ENCODE data around the gene MAN2A2. TPM values are rescaled to one million over a fixed set of nuclear protein-coding genes. Genes with fewer than 3 reads are reported as not detected.

The MAN2A2 gene
- total and polyA plus RNA-seq, 9 of the 15 experiments (the other 6 are each of a cell fraction or from before 2014, with no cell fraction given), result 7.3 to 151 (median 43.4) TPM

DNA sequence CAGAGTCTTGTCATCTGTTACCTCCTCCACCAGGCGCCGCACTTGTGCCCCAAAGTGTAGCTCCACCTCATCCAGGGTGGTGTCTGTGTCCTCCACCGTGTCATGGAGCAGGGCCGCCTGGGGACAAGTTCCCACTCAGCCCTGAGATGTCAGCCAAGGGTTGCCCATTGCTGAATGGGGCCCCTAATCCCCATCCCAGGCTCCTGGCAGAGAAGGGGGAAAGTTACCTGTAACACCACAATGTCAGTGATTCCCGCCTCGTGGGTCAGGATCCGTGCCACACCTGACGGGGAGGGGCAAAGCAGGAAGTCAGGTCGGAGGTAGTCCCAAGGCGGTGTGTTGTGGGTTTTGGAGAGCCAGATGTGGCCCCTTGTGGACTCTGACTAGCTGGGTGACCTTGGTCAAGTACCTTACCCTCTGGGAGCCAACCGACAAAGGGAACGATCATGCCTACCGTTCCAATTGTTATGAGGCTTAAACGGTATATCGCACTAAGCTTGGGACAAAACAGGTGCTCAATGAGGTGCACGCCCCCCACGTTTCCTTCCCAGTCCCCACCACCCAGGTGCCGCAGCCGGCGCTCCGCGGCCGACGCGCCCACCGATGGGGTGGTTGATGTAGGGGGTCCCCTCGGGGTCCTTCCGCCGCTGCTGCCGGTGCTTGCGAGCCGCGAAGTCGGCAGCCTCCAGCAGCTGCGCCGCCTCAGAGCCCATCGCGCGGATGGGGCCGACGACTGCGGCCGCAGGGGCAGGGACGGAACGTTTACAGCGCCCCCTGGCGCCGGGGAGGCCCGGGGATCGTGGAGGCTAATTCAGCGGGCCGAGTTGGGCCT lies 28.9 kb downstream of the MAN2A2 start, which contains the start of gene HDDC3 (continued):
- TF ChIP-seq HEY1 (CRISPR knock-in tag; IDR thresholded peaks at IDR 0.05; ENCODE audit: borderline replicate concordance) (no peak), NFXL1 (CRISPR knock-in tag; IDR thresholded peaks at IDR 0.05) (0 out of 2 replicates have a peak, but pooled peaks have one; percentile 41), MITF (IDR thresholded peaks at IDR 0.05) (no peak), RBM14 (IDR thresholded peaks at IDR 0.05; ENCODE audit: borderline replicate concordance, insufficient read depth, low read depth, low read length) (0 out of 2 replicates have a peak, but pooled peaks have one; percentile 38), ZNF444 (CRISPR knock-in tag; IDR thresholded peaks at IDR 0.05) (no peak), ZBTB8A (IDR thresholded peaks at IDR 0.05; ENCODE audit: partially characterized antibody) (no peak), CTCFL (IDR thresholded peaks at IDR 0.05; ENCODE audit: borderline replicate concordance, insufficient read depth, low read depth, low read length, poor library complexity, severe bottlenecking) (peak; percentile 96), SMARCE1 (IDR thresholded peaks at IDR 0.05) (no peak), ZNF133 (CRISPR knock-in tag; IDR thresholded peaks at IDR 0.05) (0 out of 2 replicates have a peak, but pooled peaks have one; percentile 23), YBX1 (IDR thresholded peaks at IDR 0.05) (no peak), ZNF644 (tag; IDR thresholded peaks at IDR 0.05; ENCODE audit: low read depth) (no peak), E2F5 (CRISPR knock-in tag; IDR thresholded peaks at IDR 0.05) (no peak), ZNF23 (CRISPR knock-in tag; IDR thresholded peaks at IDR 0.05) (0 out of 2 replicates have a peak, but pooled peaks have one; percentile 26), HMG20A (CRISPR knock-in tag; conservative IDR thresholded peaks at IDR 0.05) (no peak), ZNF324 (CRISPR knock-in tag; IDR thresholded peaks at IDR 0.05) (0 out of 2 replicates have a peak, but pooled peaks have one; percentile 43), EWSR1 (IDR thresholded peaks at IDR 0.05; ENCODE audit: borderline replicate concordance, low read depth, partially characterized antibody) (no peak), WHSC1 (IDR thresholded peaks at IDR 0.05; ENCODE audit: low read length) (no peak), CTCF (IDR thresholded peaks at IDR 0.05 in 2 of 3, conservative IDR thresholded peaks at IDR 0.05 in 1 of 3; ENCODE audit: insufficient read depth in 2 of 3, low read depth in 1 of 3, low read length in 3 of 3) (peak; percentile 92 to 98 (median 98))
- TF ChIP-seq, protein P1, sequence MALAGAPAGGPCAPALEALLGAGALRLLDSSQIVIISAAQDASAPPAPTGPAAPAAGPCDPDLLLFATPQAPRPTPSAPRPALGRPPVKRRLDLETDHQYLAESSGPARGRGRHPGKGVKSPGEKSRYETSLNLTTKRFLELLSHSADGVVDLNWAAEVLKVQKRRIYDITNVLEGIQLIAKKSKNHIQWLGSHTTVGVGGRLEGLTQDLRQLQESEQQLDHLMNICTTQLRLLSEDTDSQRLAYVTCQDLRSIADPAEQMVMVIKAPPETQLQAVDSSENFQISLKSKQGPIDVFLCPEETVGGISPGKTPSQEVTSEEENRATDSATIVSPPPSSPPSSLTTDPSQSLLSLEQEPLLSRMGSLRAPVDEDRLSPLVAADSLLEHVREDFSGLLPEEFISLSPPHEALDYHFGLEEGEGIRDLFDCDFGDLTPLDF (CRISPR knock-in tag; IDR thresholded peaks at IDR 0.05), result no peak; the same call in none of the 2 replicates
